ENCODE data around the gene TMIGD1.
"Not testable (repeated sequence)": the region's sequence is repeated elsewhere in the genome, so short reads cannot be mapped to it uniquely, and the experiment has no call there.

Gene TMIGD1

DNA sequence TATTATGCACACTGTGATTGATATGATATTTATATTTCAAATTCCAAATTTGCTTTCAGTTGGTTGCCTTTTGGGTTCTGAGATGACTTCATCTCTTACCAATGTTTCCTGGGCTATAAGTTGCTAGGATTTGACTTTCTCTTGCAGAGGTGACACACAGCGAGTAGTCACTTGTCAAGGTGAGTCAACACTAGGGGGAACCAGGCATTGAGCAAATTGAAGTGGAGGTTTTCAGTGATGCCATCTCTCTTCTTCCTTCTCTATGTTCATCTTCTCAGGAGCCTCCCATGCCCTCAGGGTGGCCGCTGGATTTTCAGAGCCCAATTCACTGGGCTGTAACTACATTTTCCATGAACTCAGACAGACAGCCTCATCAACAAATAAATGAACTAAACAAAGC lies 38.9 kb upstream of the TMIGD1 start:
- Mint-ChIP-seq H3K36me3 (ENCODE audit: insufficient read depth) (peaks cover 3% of the 10 kb centered on the region), H3K4me1 (ENCODE audit: low read depth in 2 of 2) (peaks cover 12 to 17% of the 10 kb centered on the region in 2 donors), H3K27ac (no peak overlapping the region), H3K4me3 (no peak overlapping the region), H3K9me3 (no peaks in the 10 kb centered on the region), H3K27me3 (no peaks in the 10 kb centered on the region)
- DNase-seq (no peak), ATAC-seq (replicated peaks) (no peak)

DNA sequence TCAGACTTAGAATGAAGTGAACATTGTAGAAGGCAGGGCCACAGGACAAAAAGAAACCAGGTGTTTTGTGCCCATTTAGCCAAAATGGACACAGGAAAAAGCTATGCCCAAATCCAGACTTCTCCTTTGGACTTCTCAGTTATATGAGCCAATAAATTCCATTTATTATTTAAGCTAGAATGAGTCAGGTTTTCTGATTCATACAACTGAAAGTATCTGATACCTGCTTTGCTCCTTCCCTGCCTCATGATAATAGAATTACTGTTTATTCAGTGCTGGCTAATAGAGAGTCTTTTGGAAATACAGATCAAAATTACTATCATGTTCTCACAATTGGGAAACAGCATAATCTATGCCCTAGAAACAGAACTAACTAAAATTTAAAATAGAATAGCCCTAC lies 36.1 kb upstream of the TMIGD1 start:
- no peaks in the 10 kb centered on the region for H3K27me3 Mint-ChIP-seq
- ATAC-seq (replicated peaks) = no peak
- no peak for DNase-seq
- peaks cover 10 to 21% of the 10 kb centered on the region in 2 donors for H3K4me1 Mint-ChIP-seq (ENCODE audit: low read depth in 2 of 2)
- H3K27ac Mint-ChIP-seq = peak overlapping the region in 1 of 2 donors; percentile 16
- no peak overlapping the region for H3K4me3 Mint-ChIP-seq
- H3K9me3 Mint-ChIP-seq = peaks cover 0 to 3% of the 10 kb centered on the region in 2 donors
- peaks cover 3% of the 10 kb centered on the region for H3K36me3 Mint-ChIP-seq (ENCODE audit: insufficient read depth)

DNA sequence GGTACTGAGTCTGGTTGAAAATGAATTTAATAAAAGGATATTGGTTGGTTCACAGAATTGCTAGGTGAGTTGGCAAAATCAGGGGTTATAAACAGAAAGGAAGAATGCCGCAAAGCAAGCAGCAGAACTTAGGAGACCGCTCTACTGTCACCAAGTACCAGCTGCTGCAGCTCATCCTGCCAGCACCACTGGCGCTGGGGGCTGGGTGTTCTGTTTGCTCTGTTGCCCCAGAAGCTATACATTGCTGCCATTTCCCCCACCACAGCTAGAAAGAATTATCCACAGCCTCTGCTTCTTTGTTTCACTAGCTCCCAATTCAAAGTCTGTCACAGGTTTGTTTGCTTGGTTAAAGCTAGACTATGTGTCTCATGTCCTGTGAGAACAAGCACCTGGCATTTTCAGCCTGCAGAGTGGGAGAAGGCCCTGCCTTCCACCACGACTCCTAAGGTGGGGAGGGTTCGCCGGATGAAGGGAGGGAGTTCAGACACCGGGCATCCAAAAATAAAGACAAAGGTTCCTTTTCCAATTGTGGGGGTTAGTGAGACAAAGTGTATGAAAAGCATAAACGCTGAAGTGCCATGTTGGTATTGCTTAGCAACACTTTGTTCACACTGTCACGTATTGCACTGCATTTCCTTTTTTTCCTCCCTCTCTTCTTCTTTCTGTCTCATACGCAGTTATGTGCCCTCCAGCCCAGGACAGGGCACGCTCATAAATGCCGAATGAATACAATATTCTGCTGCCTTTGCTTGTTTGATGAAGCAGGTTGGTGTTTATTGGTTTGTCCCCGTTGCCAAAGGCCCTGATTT lies 35.3 kb upstream of the TMIGD1 start:
- H3K27ac Mint-ChIP-seq = no peak overlapping the region
- DNase-seq (no peak), ATAC-seq (replicated peaks) (no peak)
- H3K4me1 Mint-ChIP-seq (ENCODE audit: low read depth in 2 of 2) = peaks cover 12 to 22% of the 10 kb centered on the region in 2 donors
- H3K4me3 Mint-ChIP-seq = no peak overlapping the region
- H3K27me3 Mint-ChIP-seq = no peaks in the 10 kb centered on the region
- H3K36me3 Mint-ChIP-seq (ENCODE audit: insufficient read depth) = peaks cover 10% of the 10 kb centered on the region
- H3K9me3 Mint-ChIP-seq = peaks cover 0 to 3% of the 10 kb centered on the region in 2 donors

DNA sequence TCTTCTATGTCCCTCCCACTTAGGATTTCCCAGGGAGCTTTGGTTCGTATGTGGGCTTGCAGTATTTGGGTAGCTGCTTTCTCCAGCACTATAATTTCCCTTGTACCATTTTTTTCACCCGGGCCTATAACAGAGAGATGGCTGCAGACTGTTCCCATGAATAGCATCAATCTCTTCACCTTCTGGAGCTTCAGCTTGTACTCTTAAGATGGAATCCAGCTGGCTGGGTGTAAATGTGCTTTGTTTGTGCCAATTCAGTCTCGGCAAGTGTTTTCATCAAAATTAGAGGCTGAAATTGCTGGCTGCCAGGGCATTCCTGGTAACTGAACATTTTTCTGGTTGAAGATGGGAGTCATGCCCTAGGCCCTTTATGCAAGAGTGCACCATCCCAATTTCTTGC lies 32.7 kb upstream of the TMIGD1 start:
- Mint-ChIP-seq H3K9me3 (peaks cover 0 to 3% of the 10 kb centered on the region in 2 donors), H3K4me3 (no peak overlapping the region), H3K27me3 (no peaks in the 10 kb centered on the region), H3K36me3 (ENCODE audit: insufficient read depth) (peaks cover 21% of the 10 kb centered on the region), H3K4me1 (ENCODE audit: low read depth in 2 of 2) (peaks cover 27 to 34% of the 10 kb centered on the region in 2 donors), H3K27ac (peak overlapping the region in 1 of 2 donors; percentile 66)
- no peak for ATAC-seq (replicated peaks)
- DNase-seq = no peak

DNA sequence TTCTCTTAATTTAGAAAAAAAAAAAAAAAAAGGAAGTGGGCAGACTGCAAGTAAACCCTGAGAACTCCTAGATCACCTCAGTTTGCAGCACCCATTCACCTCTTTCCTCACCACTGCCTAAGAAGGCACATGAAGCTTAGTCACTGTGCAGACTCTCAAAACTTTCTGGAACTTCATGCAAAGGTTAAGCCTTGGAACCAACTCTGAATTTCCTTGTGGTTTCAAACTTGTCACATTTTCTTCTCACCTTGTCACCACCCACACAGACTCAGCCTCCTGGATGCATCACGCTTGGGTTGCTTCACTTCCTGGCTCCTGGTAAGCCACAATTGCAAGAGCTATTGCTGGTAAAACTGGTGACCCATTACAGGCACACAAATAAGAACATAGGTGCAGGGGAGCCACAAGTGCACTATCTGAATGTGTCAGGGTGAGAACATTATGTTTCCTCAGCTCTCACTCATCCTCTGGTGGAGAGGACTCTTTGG lies 29.9 kb upstream of the TMIGD1 start:
- Mint-ChIP-seq H3K9me3 (peaks cover 0 to 3% of the 10 kb centered on the region in 2 donors), H3K36me3 (ENCODE audit: insufficient read depth) (peaks cover 25% of the 10 kb centered on the region), H3K27ac (peak overlapping the region; percentile 62 to 88), H3K4me3 (peak overlapping the region; percentile 24 to 57), H3K4me1 (ENCODE audit: low read depth in 2 of 2) (peaks cover 25 to 34% of the 10 kb centered on the region in 2 donors), H3K27me3 (no peaks in the 10 kb centered on the region)
- DNase-seq (peak; percentile 75 to 77 (median 76)), ATAC-seq (replicated peaks) (peak; percentile 87)

DNA sequence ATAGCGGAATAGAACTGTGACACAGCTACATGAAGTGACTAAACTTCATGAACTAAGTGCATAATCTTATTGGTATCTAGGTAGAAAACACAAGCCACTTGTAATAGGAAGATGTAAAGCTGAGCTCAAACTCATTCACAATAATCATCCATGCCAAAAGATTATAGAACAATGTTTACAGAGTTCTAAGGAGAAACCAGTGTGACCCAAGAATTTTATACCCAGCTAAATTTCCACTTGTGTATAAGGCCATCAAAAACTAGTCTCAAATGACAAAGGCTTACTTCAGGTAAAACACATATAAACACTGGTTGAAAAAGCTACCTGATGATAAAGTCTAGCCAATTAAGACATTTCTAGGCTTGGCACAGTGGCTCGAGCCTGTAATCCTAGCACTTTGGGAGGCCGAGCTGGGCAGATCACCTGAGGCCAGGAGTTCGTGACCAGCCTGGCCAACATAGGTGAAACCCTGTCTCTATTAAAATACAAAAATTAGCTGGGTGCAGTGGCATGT lies 28.0 kb upstream of the TMIGD1 start:
- Mint-ChIP-seq H3K27ac (no peak overlapping the region), H3K4me1 (ENCODE audit: low read depth in 2 of 2) (peaks cover 23 to 31% of the 10 kb centered on the region in 2 donors), H3K36me3 (ENCODE audit: insufficient read depth) (peaks cover 22% of the 10 kb centered on the region), H3K4me3 (no peak overlapping the region), H3K9me3 (peaks cover 0 to 3% of the 10 kb centered on the region in 2 donors), H3K27me3 (no peaks in the 10 kb centered on the region)
- no peak for ATAC-seq (replicated peaks)
- DNase-seq = no peak

DNA sequence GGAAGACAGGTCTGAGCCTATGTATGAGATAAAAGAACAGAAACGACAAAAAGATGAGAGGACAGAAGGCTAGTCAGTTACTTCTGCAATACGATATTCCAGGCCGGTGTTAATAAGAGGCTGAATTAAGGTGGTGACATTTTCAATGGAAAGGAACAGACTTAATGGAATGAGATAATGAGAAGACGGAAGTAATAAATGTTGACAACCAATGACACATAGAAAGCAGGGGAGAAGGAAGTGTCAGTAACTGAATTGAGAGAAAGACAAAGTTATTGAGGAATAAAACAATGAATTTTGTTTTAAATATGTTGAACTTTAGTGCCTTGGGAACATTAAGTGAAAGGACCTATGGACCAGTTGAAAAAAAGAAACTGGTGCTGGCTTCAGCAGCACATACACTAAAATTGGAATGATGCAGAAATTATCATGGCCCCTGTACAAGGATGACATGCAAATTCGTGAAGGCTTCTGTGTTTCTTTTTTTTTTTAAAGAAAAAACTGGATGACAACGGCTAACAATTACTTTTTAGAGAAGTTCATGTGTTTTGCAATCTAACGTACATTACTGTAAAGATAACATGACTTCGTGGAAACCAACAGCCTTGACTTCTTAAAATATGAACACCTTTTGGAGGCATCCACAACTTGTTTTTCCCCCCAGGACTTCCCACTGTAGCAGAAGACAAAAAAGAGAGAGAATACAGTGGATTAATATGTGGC lies 26.4 kb upstream of the TMIGD1 start:
- H3K4me3 Mint-ChIP-seq = no peak overlapping the region
- H3K36me3 Mint-ChIP-seq (ENCODE audit: insufficient read depth) = peaks cover 22% of the 10 kb centered on the region
- no peaks in the 10 kb centered on the region for H3K27me3 Mint-ChIP-seq
- DNase-seq (no peak), ATAC-seq (replicated peaks) (no peak)
- H3K9me3 Mint-ChIP-seq = peaks cover 0 to under 1% of the 10 kb centered on the region in 2 donors
- peaks cover 19 to 20% of the 10 kb centered on the region in 2 donors for H3K4me1 Mint-ChIP-seq (ENCODE audit: low read depth in 2 of 2)
- H3K27ac Mint-ChIP-seq = no peak overlapping the region

DNA sequence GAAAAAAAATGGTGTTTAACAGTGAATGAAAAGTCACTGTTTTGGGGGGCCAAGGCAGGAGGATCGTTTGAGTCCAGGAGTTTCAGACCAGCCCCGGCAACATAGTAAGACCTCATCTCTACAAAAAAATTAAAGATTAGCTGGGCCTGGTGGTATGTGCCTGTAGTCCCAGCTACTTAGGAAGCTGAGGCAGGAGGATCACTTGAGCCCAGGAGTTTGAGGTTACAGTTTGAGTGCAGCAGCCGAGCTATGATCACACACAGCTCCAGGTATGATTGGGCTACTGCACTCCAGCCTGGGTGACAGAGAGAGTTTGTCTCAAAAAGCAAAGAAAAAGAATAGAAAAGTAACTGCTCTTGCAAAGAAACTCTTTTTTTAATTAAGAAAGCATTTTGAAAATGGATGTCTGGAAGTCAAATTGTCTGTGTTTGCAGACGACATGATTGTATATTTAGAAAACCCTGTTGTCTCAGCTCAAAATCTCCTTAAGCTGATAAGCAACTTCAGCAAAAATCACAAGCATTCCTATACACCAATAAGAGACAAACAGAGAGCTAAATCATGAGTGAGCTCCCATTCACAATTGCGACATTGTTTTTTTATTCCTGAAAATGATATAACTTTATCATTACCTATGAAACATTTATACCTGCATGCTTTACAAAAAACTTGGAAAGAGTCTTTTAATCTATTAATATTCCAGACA lies 24.4 kb upstream of the TMIGD1 start:
- H3K4me3 Mint-ChIP-seq = no peak overlapping the region
- H3K36me3 Mint-ChIP-seq (ENCODE audit: insufficient read depth) = peaks cover 5% of the 10 kb centered on the region
- H3K4me1 Mint-ChIP-seq (ENCODE audit: low read depth in 2 of 2) = peaks cover 7 to 8% of the 10 kb centered on the region in 2 donors
- ATAC-seq (replicated peaks) = no peak
- no peaks in the 10 kb centered on the region for H3K9me3 Mint-ChIP-seq
- no peaks in the 10 kb centered on the region for H3K27me3 Mint-ChIP-seq
- no peak for DNase-seq
- H3K27ac Mint-ChIP-seq = no peak overlapping the region

DNA sequence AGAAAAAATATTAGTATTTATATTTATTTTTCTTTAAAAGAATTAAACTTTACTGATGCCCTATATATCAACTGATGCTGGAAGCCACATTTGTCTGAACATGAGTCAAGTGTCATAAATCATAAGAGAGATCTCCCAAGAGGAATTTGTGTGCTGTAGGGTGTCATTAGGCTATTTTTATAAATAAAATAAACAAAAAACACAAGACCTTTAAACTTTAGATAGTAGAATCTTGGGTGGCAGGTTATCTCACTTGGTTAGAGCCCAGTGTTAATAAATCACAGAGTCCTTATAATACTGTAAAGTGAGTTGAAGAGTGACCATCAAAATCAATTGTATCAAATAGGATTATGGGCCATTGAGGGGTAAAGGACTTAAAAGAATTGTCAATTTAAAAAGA lies 23.6 kb upstream of the TMIGD1 start:
- DNase-seq (no peak), ATAC-seq (replicated peaks) (no peak)
- Mint-ChIP-seq H3K27me3 (no peaks in the 10 kb centered on the region), H3K9me3 (no peaks in the 10 kb centered on the region), H3K4me1 (ENCODE audit: low read depth in 2 of 2) (peaks cover 2 to 3% of the 10 kb centered on the region in 2 donors), H3K4me3 (no peak overlapping the region), H3K36me3 (ENCODE audit: insufficient read depth) (peaks cover 3% of the 10 kb centered on the region), H3K27ac (no peak overlapping the region)

DNA sequence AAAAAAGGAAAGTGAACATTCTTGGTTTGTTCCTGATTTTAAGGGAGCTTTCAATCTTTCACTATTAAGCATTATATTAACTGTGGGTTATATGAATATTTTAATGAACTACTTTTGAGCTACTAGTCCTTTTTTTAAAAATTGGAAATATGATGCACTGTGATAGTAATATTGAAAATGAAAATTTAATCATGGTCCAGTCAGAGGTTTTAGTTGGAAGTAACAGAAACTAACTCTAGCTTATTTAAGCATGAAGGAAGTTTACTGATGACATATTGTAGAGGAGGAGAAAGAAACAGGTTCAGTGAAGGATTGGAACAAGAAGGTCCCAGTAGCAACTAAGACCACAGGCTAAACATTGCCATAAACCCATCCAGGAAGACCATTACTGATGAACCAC lies 20.8 kb upstream of the TMIGD1 start:
- no peaks in the 10 kb centered on the region for H3K36me3 Mint-ChIP-seq (ENCODE audit: insufficient read depth)
- ATAC-seq (replicated peaks) (no peak), DNase-seq (no peak)
- H3K9me3 Mint-ChIP-seq = no peaks in the 10 kb centered on the region
- no peak overlapping the region for H3K4me3 Mint-ChIP-seq
- no peaks in the 10 kb centered on the region for H3K27me3 Mint-ChIP-seq
- H3K27ac Mint-ChIP-seq = no peak overlapping the region
- H3K4me1 Mint-ChIP-seq (ENCODE audit: low read depth in 2 of 2) = peaks cover 0 to 3% of the 10 kb centered on the region in 2 donors

DNA sequence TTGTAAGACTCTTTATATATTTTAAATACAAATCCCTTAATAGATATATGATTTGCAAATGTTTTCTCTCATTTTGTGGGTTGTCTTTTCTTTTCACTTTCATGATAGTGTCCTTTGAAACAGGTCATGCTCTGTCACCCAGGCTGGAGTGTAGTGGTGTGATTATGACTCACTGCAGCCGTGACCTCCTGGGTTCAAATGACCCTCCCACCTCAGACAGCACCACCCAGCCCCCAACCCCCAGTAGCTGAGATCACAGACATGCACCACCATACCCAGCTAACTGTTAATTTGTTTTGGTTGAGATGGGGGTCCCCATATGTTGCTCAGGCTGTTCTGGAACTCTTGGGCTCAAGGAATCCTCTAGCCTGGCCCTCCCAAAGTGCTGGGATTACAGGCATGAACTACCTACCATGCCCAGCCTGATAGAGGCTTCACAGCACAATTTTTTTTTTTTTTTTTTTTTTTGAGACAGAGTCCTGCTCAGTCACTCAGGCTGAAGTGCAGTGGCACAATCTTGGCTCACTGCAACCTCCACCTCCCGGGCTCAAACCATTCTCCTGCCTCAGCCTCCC lies 18.5 kb upstream of the TMIGD1 start:
- no peaks in the 10 kb centered on the region for H3K36me3 Mint-ChIP-seq (ENCODE audit: insufficient read depth)
- no peak for DNase-seq
- no peak for ATAC-seq (replicated peaks)
- H3K9me3 Mint-ChIP-seq = no peaks in the 10 kb centered on the region
- no peak overlapping the region for H3K27ac Mint-ChIP-seq
- H3K4me1 Mint-ChIP-seq (ENCODE audit: low read depth in 2 of 2) = peaks cover 0 to 3% of the 10 kb centered on the region in 2 donors
- no peak overlapping the region for H3K4me3 Mint-ChIP-seq
- H3K27me3 Mint-ChIP-seq = no peaks in the 10 kb centered on the region

DNA sequence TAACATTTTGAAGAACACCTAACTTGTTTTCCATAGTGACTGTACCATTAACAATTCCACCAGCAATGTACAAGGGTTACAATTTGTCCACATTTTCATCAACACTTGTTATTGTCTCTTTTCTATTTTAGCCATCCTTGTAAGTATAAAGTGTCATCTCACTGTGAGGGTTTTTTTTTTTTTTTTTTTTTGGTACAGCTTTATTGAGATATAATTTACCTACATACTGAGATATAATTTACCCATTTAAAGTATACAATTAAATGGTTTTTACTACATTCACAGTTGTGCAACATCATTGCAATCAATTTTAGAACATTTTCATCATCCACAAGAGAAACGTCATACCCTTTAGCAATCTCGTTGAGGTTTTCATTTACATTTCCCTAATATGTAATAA lies 17.9 kb upstream of the TMIGD1 start:
- no peak for DNase-seq
- Mint-ChIP-seq H3K36me3 (ENCODE audit: insufficient read depth) (no peaks in the 10 kb centered on the region), H3K27me3 (no peaks in the 10 kb centered on the region), H3K4me1 (ENCODE audit: low read depth in 2 of 2) (peaks cover 0 to 3% of the 10 kb centered on the region in 2 donors), H3K27ac (no peak overlapping the region), H3K4me3 (no peak overlapping the region), H3K9me3 (no peaks in the 10 kb centered on the region)
- ATAC-seq (replicated peaks) = no peak

DNA sequence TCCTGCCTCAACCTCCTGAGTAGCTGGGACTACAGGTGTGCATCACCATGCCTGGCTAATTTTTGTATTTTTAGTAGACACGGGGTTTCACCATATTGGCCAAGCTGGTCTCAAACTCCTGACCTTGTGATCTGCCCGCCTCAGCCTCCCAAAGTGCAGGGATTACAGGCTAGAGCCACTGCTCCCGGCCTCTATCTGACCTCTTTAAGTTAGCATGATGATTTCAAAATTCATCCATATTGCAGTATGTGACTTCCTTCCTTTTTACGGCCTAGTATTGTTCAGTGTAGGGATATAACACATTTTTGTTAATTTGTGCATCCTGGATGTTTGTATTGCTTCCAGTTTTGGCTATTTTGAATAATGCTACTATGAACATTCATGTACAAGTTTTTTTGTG lies 17.4 kb upstream of the TMIGD1 start:
- H3K9me3 Mint-ChIP-seq; H3K27ac Mint-ChIP-seq; H3K27me3 Mint-ChIP-seq; DNase-seq; H3K36me3 Mint-ChIP-seq (ENCODE audit: insufficient read depth); H3K4me3 Mint-ChIP-seq; H3K4me1 Mint-ChIP-seq (ENCODE audit: low read depth in 2 of 2); ATAC-seq (replicated peaks): not testable (repeated sequence)

Data from effector memory CD8-positive, alpha-beta T cell (primary cell).